Fibroblast of villous mesenchyme (primary cell): Measurements from ENCODE around the gene MMP15. TPM values are rescaled to one million over a fixed set of nuclear protein-coding genes. Genes with fewer than 3 reads are reported as not detected.
A peak's percentile ranks its signal among the peaks of the same experiment; 100 is the strongest.

Experiments used
- DNase-seq: peaks from one replicate; pipeline ENCODE4 v3.0.0-alpha.2; 2010; ENCODE audit warnings: low read depth
- H3K4me3 ChIP-seq: 2 replicates; pipeline ENCODE4 v1.5.1; 2011; ENCODE audit warnings: low read depth, mild to moderate bottlenecking, low read length
- total RNA-seq: library from RNA; depleted of rRNA; stranded (reverse); fragments of >200 nt; gene quantifications from 2 replicates; pipeline ENCODE4 v1.2.3, GENCODE V29; 2012
- TF ChIP-seq, protein P1 (sequence below): IDR thresholded peaks from 2 replicates; pipeline ENCODE4 v1.5.1; 2012; ENCODE audit warnings: low read depth, mild to moderate bottlenecking, low read length; ENCODE audit not compliant: insufficient read depth

The MMP15 gene
- total RNA-seq, 1 donor, result 2.6 TPM

DNA sequence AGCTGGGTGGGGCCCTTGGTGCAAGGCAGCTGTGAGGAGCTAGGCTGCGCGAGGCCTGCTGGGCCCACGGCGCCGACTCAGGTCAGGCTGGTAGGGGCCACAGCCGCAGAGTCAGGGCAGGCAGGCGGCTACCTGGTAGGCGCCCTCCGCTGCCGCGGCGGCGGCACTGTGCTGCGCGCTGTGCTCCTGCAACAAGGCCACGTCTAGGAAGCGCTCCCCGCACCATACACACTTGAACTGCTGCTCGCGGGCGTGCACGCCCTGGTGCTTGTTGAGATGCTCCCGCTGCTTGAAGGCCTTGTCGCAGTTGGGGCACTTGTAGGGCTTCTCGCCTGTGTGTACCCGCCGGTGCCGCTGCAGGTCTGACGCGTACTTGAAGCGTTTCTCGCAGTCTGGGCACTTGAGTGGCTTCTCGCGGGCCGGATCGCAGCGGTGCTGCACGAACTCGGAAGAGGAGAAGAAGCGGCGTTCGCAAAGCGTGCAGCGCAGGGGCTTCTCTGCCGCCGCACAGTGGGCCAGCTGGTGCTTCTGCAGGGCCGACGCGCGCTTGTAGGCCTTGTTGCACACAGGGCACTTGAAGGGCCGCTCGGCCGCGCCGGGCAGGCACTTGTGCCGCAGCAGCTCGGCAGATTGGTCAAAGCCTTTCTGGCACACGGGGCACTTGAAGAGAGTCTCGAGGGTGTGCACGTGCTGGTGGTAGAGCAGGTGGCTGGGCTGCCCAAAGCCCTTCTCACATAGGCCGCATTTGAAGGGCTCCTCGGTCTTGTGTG lies 29.0 kb upstream of the MMP15 start:
- no peak overlapping the region for H3K4me3 ChIP-seq
- DNase-seq, result no peak
- TF ChIP-seq, protein P1, sequence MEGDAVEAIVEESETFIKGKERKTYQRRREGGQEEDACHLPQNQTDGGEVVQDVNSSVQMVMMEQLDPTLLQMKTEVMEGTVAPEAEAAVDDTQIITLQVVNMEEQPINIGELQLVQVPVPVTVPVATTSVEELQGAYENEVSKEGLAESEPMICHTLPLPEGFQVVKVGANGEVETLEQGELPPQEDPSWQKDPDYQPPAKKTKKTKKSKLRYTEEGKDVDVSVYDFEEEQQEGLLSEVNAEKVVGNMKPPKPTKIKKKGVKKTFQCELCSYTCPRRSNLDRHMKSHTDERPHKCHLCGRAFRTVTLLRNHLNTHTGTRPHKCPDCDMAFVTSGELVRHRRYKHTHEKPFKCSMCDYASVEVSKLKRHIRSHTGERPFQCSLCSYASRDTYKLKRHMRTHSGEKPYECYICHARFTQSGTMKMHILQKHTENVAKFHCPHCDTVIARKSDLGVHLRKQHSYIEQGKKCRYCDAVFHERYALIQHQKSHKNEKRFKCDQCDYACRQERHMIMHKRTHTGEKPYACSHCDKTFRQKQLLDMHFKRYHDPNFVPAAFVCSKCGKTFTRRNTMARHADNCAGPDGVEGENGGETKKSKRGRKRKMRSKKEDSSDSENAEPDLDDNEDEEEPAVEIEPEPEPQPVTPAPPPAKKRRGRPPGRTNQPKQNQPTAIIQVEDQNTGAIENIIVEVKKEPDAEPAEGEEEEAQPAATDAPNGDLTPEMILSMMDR, result no peak

DNA sequence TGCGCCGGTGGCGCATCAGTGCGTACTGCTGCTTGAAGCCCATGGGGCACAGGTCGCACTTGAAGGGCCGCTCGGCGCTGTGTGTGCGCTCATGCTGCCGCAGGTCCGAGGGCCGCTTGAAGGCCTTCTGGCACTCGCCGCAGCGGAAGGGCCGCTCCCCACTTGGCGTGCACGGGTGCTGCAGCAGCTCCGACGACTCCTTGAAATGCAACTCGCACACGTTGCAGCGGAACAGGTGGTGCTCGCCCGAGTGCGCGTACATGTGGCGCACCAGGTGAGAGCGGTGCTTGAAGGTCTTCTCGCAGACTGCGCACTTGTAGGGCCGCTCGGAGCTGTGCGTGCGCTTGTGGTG lies 28.4 kb upstream of the MMP15 start:
- no peak for DNase-seq
- H3K4me3 ChIP-seq, result no peak overlapping the region
- TF ChIP-seq, protein P1, result no peak

DNA sequence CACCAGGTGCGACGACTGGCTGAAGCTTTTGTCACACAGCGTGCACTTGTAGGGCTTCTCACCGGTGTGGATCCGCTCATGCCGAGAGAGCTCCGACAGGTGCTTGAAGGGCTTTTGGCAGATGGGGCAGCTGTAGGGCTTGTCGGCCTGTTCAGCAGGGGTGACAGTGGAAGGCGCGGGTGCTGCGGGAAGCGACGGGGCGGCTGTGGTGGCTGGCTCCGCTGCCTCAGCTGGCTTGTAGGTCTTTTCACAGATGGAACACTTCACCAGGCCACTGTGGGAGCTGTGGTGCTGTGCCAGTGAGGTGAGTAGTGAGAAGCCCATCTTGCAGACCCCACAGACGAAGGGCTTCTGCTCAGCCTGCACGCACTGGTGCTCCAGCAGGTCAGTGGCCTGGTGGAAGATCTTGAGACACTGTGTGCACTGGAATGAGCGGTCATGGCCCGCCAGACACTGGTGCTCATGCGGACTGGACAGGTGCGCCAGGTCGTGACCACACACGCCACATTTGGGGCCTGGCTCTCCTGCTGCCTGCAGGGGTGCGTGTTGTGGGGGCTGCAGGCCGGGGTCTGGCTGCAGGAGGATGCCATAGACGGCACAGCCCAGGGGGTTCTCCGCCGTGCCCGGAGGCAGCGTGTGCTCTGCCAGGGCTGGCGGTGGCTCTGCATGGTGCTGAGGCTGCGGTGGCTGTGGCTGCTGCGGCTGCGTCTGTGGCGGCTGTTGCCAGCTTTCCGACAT lies 27.9 kb upstream of the MMP15 start:
- no peak for DNase-seq
- no peak overlapping the region for H3K4me3 ChIP-seq
- TF ChIP-seq, protein P1, result no peak

DNA sequence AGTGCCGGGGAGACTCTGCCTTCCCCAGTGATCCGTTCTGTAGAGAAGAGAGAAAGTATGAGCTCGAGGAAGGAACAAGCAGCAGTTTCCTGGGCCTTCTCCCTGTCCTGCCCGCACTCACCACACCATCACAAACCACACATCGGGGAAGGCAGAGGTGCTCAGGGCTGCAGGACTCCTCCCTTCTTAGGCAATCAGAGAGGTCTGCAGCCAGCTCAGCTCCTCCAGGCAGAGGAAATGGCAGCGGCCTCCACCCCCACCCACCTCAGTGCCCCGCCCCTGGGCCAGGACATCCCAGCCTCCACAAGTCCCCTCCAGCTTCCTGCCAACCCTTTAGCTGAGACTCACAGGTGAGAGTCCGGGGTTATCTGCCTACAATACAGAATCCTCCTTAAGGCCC lies 27.1 kb upstream of the MMP15 start:
- TF ChIP-seq, protein P1, result no peak
- peak; percentile 44 for DNase-seq
- H3K4me3 ChIP-seq, result no peak overlapping the region

DNA sequence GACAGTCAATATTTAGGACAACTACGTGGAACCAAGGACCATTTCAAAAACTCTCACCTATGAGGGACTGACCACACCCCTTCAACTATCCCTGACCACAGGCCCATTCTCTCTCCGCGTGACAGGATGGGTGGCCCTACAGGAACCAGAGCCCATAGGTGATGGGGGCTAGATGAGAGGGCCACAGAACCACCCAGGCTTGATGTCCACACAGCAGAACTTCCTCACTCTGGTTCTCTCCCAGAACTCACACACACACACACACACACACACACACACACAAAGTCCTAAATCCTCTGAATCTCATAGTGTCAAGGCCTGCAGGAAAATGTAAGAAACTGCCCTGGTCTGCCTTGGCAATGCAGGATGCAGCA lies 26.6 kb upstream of the MMP15 start:
- H3K4me3 ChIP-seq, result peak overlapping the region; percentile 67
- TF ChIP-seq, protein P1, result no peak
- no peak for DNase-seq

DNA sequence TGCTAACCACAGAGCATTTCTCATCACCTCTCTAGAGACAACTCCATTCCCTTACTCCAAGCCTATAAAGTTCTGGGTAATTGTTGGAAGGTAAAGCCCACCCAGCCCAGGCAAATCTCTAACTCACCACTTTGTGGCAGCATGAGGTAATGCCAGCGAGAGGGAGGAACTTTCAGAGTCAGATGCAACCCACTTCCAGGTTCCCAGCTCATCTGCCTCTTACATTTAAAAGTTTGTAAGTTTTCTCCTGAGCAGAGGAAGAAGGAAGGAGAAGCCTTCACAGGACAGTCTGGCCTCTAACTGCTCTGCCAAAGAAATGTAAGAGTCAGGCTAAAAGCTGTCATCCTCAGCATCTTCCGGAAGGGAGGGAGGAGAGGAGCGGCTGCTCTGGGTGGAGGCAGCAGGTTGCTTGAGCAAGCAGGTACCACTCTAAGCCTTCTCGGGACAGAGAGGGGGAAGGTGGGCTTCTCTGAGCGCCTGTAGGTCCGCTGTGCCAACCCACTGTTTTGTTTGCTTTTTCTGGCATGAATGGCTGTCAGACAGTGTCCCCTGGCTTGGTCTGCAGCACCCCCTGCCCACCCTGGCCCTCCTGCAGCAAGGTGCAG lies 26.1 kb upstream of the MMP15 start:
- TF ChIP-seq, protein P1, result no peak
- peak overlapping the region; percentile 67 for H3K4me3 ChIP-seq
- DNase-seq, result peak; percentile 26
